Measurements from ENCODE around the gene GPR135.

The GPR135 gene

GRCh38 chr14:59483819-59484638, 18.8 kb upstream of the GPR135 start, which contains the start of the genes JKAMP and L3HYPDH:
Gene JKAMP, plus strand, starts transcription at chr14:59484517. Its CDS starts 73 bp downstream, at chr14:59484590.
Gene L3HYPDH, minus strand, starts transcription at chr14:59484408. Its CDS starts 92 bp downstream, at chr14:59484316.
- no peak for TF ChIP-seq SIN3A (IDR thresholded peaks at IDR 0.05; ENCODE audit: borderline replicate concordance, insufficient read depth, low read length)
- TF ChIP-seq TAF1 (IDR thresholded peaks at IDR 0.05; ENCODE audit: borderline replicate concordance, insufficient read depth, low read length) = no peak
- TF ChIP-seq FOXP2 (optimal IDR thresholded peaks at IDR 0.05; ENCODE audit: borderline replicate concordance, extremely low read depth, extremely low read length, insufficient read depth) = peak; percentile 57
- TF ChIP-seq, protein P1, sequence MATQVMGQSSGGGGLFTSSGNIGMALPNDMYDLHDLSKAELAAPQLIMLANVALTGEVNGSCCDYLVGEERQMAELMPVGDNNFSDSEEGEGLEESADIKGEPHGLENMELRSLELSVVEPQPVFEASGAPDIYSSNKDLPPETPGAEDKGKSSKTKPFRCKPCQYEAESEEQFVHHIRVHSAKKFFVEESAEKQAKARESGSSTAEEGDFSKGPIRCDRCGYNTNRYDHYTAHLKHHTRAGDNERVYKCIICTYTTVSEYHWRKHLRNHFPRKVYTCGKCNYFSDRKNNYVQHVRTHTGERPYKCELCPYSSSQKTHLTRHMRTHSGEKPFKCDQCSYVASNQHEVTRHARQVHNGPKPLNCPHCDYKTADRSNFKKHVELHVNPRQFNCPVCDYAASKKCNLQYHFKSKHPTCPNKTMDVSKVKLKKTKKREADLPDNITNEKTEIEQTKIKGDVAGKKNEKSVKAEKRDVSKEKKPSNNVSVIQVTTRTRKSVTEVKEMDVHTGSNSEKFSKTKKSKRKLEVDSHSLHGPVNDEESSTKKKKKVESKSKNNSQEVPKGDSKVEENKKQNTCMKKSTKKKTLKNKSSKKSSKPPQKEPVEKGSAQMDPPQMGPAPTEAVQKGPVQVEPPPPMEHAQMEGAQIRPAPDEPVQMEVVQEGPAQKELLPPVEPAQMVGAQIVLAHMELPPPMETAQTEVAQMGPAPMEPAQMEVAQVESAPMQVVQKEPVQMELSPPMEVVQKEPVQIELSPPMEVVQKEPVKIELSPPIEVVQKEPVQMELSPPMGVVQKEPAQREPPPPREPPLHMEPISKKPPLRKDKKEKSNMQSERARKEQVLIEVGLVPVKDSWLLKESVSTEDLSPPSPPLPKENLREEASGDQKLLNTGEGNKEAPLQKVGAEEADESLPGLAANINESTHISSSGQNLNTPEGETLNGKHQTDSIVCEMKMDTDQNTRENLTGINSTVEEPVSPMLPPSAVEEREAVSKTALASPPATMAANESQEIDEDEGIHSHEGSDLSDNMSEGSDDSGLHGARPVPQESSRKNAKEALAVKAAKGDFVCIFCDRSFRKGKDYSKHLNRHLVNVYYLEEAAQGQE (IDR thresholded peaks at IDR 0.05; ENCODE audit: insufficient read depth in 1 of 2, low read depth in 2 of 2, low read length in 2 of 2) = peak in 1 of 2 experiments; percentile 52; a peak in 1 of 4 replicates
- peak; percentile 83 for TF ChIP-seq POLR2AphosphoS5 (IDR thresholded peaks at IDR 0.05; ENCODE audit: low read depth, low read length)

DNA sequence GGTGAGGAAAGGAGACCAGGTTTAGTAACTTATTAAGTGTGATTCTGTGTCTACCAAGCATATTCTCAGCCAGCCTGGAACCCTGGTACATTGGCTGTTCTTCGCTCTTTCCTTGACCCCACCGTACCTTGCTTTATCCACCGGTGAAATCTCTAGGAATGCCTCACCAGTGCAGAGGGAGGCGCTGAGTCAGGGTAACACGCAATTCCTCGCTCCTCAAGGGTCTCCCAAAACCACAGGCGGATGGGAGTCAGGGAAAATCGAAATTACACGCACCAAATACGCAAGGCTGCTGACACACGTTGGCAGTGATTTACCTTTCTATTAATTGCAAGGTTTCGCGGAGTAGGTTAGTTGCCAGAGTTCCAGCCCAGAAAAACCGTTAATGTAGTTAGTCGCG, 18.2 kb upstream of the GPR135 start:
- TF ChIP-seq SIN3A (IDR thresholded peaks at IDR 0.05; ENCODE audit: borderline replicate concordance, insufficient read depth, low read length) (no peak), FOXP2 (optimal IDR thresholded peaks at IDR 0.05; ENCODE audit: borderline replicate concordance, extremely low read depth, extremely low read length, insufficient read depth) (no peak), TAF1 (IDR thresholded peaks at IDR 0.05; ENCODE audit: borderline replicate concordance, insufficient read depth, low read length) (no peak), POLR2AphosphoS5 (IDR thresholded peaks at IDR 0.05; ENCODE audit: low read depth, low read length) (no peak)
- TF ChIP-seq, protein P1 (IDR thresholded peaks at IDR 0.05; ENCODE audit: insufficient read depth in 1 of 2, low read depth in 2 of 2, low read length in 2 of 2) = no peak

- TF ChIP-seq TAF1 (IDR thresholded peaks at IDR 0.05; ENCODE audit: borderline replicate concordance, insufficient read depth, low read length) (no peak), FOXP2 (optimal IDR thresholded peaks at IDR 0.05; ENCODE audit: borderline replicate concordance, extremely low read depth, extremely low read length, insufficient read depth) (no peak)
- TF ChIP-seq, protein P1 (IDR thresholded peaks at IDR 0.05; ENCODE audit: insufficient read depth in 1 of 2, low read depth in 2 of 2, low read length in 2 of 2) = no peak
These were observed 17.6 kb upstream of the GPR135 start for GRCh38 chr14:59482541-59483331.

DNA sequence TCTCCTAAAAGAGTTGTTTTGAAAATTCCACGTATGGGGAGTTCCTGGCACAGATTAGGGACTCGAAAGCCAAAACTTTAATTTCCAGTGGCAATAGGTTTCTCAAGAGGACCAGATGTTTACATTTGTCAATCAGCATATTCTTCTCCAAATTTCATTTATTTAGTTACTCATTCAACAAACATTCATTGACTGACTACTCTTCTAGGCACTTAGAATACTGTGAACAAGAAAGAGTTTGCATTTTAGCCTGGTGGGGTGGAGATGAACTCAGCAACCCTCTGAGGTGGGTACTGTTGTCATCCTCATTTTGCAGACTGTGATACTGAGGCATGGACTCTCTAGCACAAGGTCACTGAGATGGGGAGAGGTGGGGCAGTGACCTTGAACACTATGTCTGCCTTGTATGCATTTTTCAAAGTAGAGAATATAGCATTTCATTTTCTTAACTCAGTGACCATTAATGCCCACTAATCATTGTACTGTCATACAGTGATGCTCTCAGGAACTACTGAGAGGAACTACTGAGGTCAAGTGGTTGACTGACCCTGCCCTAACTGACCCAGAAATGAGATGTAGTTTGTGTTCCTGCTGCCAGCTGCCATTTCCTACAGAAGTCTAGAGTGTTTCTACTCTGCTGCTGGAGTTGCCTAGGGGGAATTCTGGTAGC, 16.8 kb upstream of the GPR135 start:
- TF ChIP-seq POLR2AphosphoS5 (IDR thresholded peaks at IDR 0.05; ENCODE audit: low read depth, low read length) (no peak), SIN3A (IDR thresholded peaks at IDR 0.05; ENCODE audit: borderline replicate concordance, insufficient read depth, low read length) (no peak), TAF1 (IDR thresholded peaks at IDR 0.05; ENCODE audit: borderline replicate concordance, insufficient read depth, low read length) (no peak), FOXP2 (optimal IDR thresholded peaks at IDR 0.05; ENCODE audit: borderline replicate concordance, extremely low read depth, extremely low read length, insufficient read depth) (no peak)
- TF ChIP-seq, protein P1 (IDR thresholded peaks at IDR 0.05; ENCODE audit: insufficient read depth in 1 of 2, low read depth in 2 of 2, low read length in 2 of 2) = no peak

All from PFSK-1 (cell line).